Measurements from ENCODE around the gene ZNF687. TPM values are rescaled to one million over a fixed set of nuclear protein-coding genes. Genes with fewer than 3 reads are reported as not detected.

Gene ZNF687
- total RNA-seq, 4 donors from 2014 or later, result 23.6 to 36.8 (median 29.7) TPM

DNA sequence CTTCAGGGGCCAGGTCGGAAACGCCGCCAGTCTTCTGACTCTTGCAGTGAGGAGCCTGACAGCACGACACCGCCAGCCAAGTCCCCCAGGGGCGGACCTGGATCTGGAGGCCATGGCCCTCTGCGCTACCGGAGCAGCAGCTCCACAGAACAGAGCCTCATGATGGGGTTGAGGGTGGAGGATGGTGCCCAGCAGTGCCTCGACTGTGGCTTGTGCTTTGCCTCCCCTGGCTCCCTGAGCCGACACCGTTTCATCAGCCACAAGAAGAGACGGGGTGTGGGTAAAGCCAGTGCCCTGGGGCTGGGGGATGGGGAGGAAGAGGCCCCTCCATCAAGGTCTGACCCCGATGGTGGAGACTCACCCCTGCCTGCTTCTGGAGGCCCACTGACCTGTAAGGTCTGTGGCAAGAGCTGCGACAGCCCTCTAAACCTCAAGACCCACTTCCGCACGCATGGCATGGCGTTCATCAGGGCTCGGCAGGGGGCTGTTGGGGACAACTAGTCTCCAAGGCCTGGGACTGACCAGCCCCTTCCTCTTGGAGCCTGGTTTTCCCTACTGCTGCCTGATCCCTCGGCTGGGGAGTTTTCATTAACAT, 8.7 kb downstream of the ZNF687 start:
- Histone ChIP-seq H3K4me1 (no peaks in the 10 kb centered on the region), H3K27ac (no peak overlapping the region), H3K9me3 (no peaks in the 10 kb centered on the region), H3K4me3 (no peak overlapping the region), H3K27me3 (no peaks in the 10 kb centered on the region), H3K36me3 (peaks cover 100% of the 10 kb centered on the region)
- DNase-seq (ENCODE audit: low spot score in 2 of 2), result no peak
- TF ChIP-seq POLR2AphosphoS5 (IDR thresholded peaks at IDR 0.05) (no peak), POLR2A (IDR thresholded peaks at IDR 0.05) (no peak), EP300 (IDR thresholded peaks at IDR 0.05) (no peak)
- TF ChIP-seq, protein P1, sequence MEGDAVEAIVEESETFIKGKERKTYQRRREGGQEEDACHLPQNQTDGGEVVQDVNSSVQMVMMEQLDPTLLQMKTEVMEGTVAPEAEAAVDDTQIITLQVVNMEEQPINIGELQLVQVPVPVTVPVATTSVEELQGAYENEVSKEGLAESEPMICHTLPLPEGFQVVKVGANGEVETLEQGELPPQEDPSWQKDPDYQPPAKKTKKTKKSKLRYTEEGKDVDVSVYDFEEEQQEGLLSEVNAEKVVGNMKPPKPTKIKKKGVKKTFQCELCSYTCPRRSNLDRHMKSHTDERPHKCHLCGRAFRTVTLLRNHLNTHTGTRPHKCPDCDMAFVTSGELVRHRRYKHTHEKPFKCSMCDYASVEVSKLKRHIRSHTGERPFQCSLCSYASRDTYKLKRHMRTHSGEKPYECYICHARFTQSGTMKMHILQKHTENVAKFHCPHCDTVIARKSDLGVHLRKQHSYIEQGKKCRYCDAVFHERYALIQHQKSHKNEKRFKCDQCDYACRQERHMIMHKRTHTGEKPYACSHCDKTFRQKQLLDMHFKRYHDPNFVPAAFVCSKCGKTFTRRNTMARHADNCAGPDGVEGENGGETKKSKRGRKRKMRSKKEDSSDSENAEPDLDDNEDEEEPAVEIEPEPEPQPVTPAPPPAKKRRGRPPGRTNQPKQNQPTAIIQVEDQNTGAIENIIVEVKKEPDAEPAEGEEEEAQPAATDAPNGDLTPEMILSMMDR (IDR thresholded peaks at IDR 0.05), result no peak
- 84% methylated on average over 18 of the region's 19 CpGs for WGBS

- no peaks in the 10 kb centered on the region for H3K4me1 ChIP-seq
- peaks cover 100% of the 10 kb centered on the region for H3K36me3 ChIP-seq
- TF ChIP-seq POLR2A (IDR thresholded peaks at IDR 0.05), result no peak
- no peak for TF ChIP-seq POLR2AphosphoS5 (IDR thresholded peaks at IDR 0.05)
- TF ChIP-seq EP300 (IDR thresholded peaks at IDR 0.05), result no peak
- TF ChIP-seq, protein P1 (IDR thresholded peaks at IDR 0.05), result no peak
- H3K9me3 ChIP-seq, result no peaks in the 10 kb centered on the region
- H3K27me3 ChIP-seq, result no peaks in the 10 kb centered on the region
- 74% methylated on average over 9 of the region's 13 CpGs for WGBS
- H3K27ac ChIP-seq, result no peak overlapping the region
- no peak overlapping the region for H3K4me3 ChIP-seq
- no peak for DNase-seq (ENCODE audit: low spot score in 2 of 2)
Observed at GRCh38 chr1:151292207-151293030, 10.3 kb downstream of the ZNF687 start.

GRCh38 chr1:151293093-151293492, 11.0 kb downstream of the ZNF687 start:
- no peak overlapping the region for H3K4me3 ChIP-seq
- no peak for DNase-seq (ENCODE audit: low spot score in 2 of 2)
- TF ChIP-seq POLR2AphosphoS5 (IDR thresholded peaks at IDR 0.05), result no peak
- no peak for TF ChIP-seq EP300 (IDR thresholded peaks at IDR 0.05)
- TF ChIP-seq, protein P1 (IDR thresholded peaks at IDR 0.05), result no peak
- TF ChIP-seq POLR2A (IDR thresholded peaks at IDR 0.05), result no peak
- H3K36me3 ChIP-seq, result peaks cover 100% of the 10 kb centered on the region
- no peaks in the 10 kb centered on the region for H3K27me3 ChIP-seq
- WGBS, result 75% methylated on average over 5 of the region's 6 CpGs
- no peak overlapping the region for H3K27ac ChIP-seq
- H3K9me3 ChIP-seq, result no peaks in the 10 kb centered on the region
- no peaks in the 10 kb centered on the region for H3K4me1 ChIP-seq

- TF ChIP-seq, protein P1 (IDR thresholded peaks at IDR 0.05), result no peak
- TF ChIP-seq POLR2A (IDR thresholded peaks at IDR 0.05) (no peak), POLR2AphosphoS5 (IDR thresholded peaks at IDR 0.05) (no peak), EP300 (IDR thresholded peaks at IDR 0.05) (no peak)
- Histone ChIP-seq H3K4me1 (no peaks in the 10 kb centered on the region), H3K9me3 (no peaks in the 10 kb centered on the region), H3K36me3 (peaks cover 100% of the 10 kb centered on the region), H3K27ac (no peak overlapping the region), H3K27me3 (no peaks in the 10 kb centered on the region), H3K4me3 (no peak overlapping the region)
- 89% methylated on average over 2 of the region's 2 CpGs for WGBS
- no peak for DNase-seq (ENCODE audit: low spot score in 2 of 2)
Observed at GRCh38 chr1:151294742-151295462, 12.8 kb downstream of the ZNF687 start.
